Ectodermal cell (in vitro differentiated cells): ENCODE results near the gene FTMT. TPM values are rescaled to one million over a fixed set of nuclear protein-coding genes. Genes with fewer than 3 reads are reported as not detected.
"Not testable (repeated sequence)": the region's sequence is repeated elsewhere in the genome, so short reads cannot be mapped to it uniquely, and the experiment has no call there.

Source experiments
- H3K27ac ChIP-seq: 2 replicates; pipeline ENCODE4 v1.7.0; 2013; ENCODE audit warnings: mild to moderate bottlenecking, low read depth, low read length; ENCODE audit not compliant: insufficient read depth, poor library complexity, severe bottlenecking
- H3K27me3 ChIP-seq: 2 replicates; pipeline ENCODE4 v1.7.0; 2013; ENCODE audit warnings: mild to moderate bottlenecking, low read length; ENCODE audit not compliant: insufficient read depth, control insufficient read depth, poor library complexity, severe bottlenecking
- H3K36me3 ChIP-seq: one replicate; pipeline ENCODE4 v1.7.0; 2013; ENCODE audit warnings: low read length; ENCODE audit not compliant: control insufficient read depth, insufficient read depth
- H3K4me1 ChIP-seq: one replicate; pipeline ENCODE4 v1.7.0; 2013; ENCODE audit warnings: low read length; ENCODE audit not compliant: control insufficient read depth, insufficient read depth
- H3K4me3 ChIP-seq: 2 replicates; pipeline ENCODE4 v1.7.0; 2013; ENCODE audit warnings: low read depth, low read length, control low read depth; ENCODE audit not compliant: insufficient read depth
- H3K9me3 ChIP-seq: 2 replicates; pipeline ENCODE4 v1.7.0; 2013; ENCODE audit warnings: mild to moderate bottlenecking, low read length, moderate library complexity; ENCODE audit not compliant: control insufficient read depth
- WGBS, 2 experiments: methylation state at CpG; one replicate each; pipeline ENCODE4 v1.1.7; 2013; ENCODE audit warnings: missing lambda C conversion rate in 2 of 2; 5-methylcytosine and 5-hydroxymethylcytosine counted together
- polyA plus RNA-seq, 4 experiments: library from polyadenylated mRNA; stranded (reverse); fragments of 50-300 nt; gene quantifications; one replicate each; pipeline ENCODE4 v1.2.3, GENCODE V29; 2013

FTMT gene
- not detected for polyA plus RNA-seq (2013, experiment 1 of 4)
- not detected for polyA plus RNA-seq (2013, experiment 2 of 4)
- polyA plus RNA-seq (2013, experiment 3 of 4): not detected
- polyA plus RNA-seq (2013, experiment 4 of 4): not detected

- Histone ChIP-seq H3K4me3 (no peak within 1 kb of the TSS), H3K36me3 (no peaks in the 10 kb centered on the region), H3K27me3 (no peaks in the 10 kb centered on the region), H3K4me1 (no peaks in the 10 kb centered on the region), H3K27ac (no peak within 1 kb of the TSS), H3K9me3 (no peaks in the 10 kb centered on the region)
- 96 to 97% methylated on average over 77 of the region's 77 CpGs for WGBS, 2 experiments
These were observed at the start of gene FTMT for GRCh38 chr5:121851643-121852574. Gene FTMT, plus strand, starts transcription at chr5:121851882. Its CDS starts 82 bp downstream, at chr5:121851964.

- not testable (repeated sequence) for H3K4me1 ChIP-seq, H3K27ac ChIP-seq, H3K36me3 ChIP-seq, H3K27me3 ChIP-seq, H3K9me3 ChIP-seq, H3K4me3 ChIP-seq
- 96 to 97% methylated on average over 2 of the region's 2 CpGs for WGBS, 2 experiments
These were observed 46.4 kb upstream of the FTMT start for GRCh38 chr5:121805251-121805650.

- Histone ChIP-seq H3K9me3 (no peaks in the 10 kb centered on the region), H3K36me3 (no peaks in the 10 kb centered on the region), H3K27ac (no peak overlapping the region), H3K27me3 (no peaks in the 10 kb centered on the region), H3K4me3 (no peak overlapping the region), H3K4me1 (no peaks in the 10 kb centered on the region)
- WGBS, 2 experiments: 67 to 88% methylated on average over 2 to 3 of the region's 4 CpGs
These were observed 45.8 kb upstream of the FTMT start for GRCh38 chr5:121805911-121806310.

GRCh38 chr5:121816164-121816563 lies 35.5 kb upstream of the FTMT start:
- Histone ChIP-seq H3K27ac (no peak overlapping the region), H3K4me1 (no peaks in the 10 kb centered on the region), H3K4me3 (no peak overlapping the region), H3K9me3 (no peaks in the 10 kb centered on the region), H3K36me3 (no peaks in the 10 kb centered on the region), H3K27me3 (no peaks in the 10 kb centered on the region)

GRCh38 chr5:121819682-121820261 lies 31.9 kb upstream of the FTMT start:
- Histone ChIP-seq H3K4me3 (no peak overlapping the region), H3K27ac (no peak overlapping the region), H3K27me3 (no peaks in the 10 kb centered on the region), H3K36me3 (no peaks in the 10 kb centered on the region), H3K9me3 (no peaks in the 10 kb centered on the region), H3K4me1 (no peaks in the 10 kb centered on the region)
- 92 to 95% methylated on average over 5 of the region's 5 CpGs for WGBS, 2 experiments

GRCh38 chr5:121833617-121834016 lies 18.1 kb upstream of the FTMT start:
- Histone ChIP-seq H3K27me3 (no peaks in the 10 kb centered on the region), H3K4me1 (no peaks in the 10 kb centered on the region), H3K27ac (no peak overlapping the region), H3K9me3 (no peaks in the 10 kb centered on the region), H3K36me3 (no peaks in the 10 kb centered on the region), H3K4me3 (no peak overlapping the region)
- WGBS, 2 experiments: 83 to 100% methylated on average over 1 of the region's 1 CpG

- 82 to 90% methylated on average over 2 of the region's 2 CpGs for WGBS, 2 experiments
- Histone ChIP-seq H3K4me1 (no peaks in the 10 kb centered on the region), H3K4me3 (no peak overlapping the region), H3K27me3 (no peaks in the 10 kb centered on the region), H3K27ac (no peak overlapping the region), H3K9me3 (no peaks in the 10 kb centered on the region), H3K36me3 (no peaks in the 10 kb centered on the region)
These were observed 17.7 kb upstream of the FTMT start for GRCh38 chr5:121834021-121834420.

GRCh38 chr5:121841892-121842291 lies 9.8 kb upstream of the FTMT start:
- Histone ChIP-seq H3K9me3 (no peaks in the 10 kb centered on the region), H3K36me3 (no peaks in the 10 kb centered on the region), H3K27me3 (no peaks in the 10 kb centered on the region), H3K4me1 (no peaks in the 10 kb centered on the region), H3K4me3 (no peak overlapping the region), H3K27ac (no peak overlapping the region)

GRCh38 chr5:121850272-121850671 lies 1.4 kb upstream of the FTMT start:
- WGBS, 2 experiments: 83 to 94% methylated on average over 1 to 3 of the region's 4 CpGs
- Histone ChIP-seq H3K4me3 (no peak overlapping the region), H3K27ac (no peak overlapping the region), H3K36me3 (no peaks in the 10 kb centered on the region), H3K4me1 (no peaks in the 10 kb centered on the region), H3K9me3 (no peaks in the 10 kb centered on the region), H3K27me3 (no peaks in the 10 kb centered on the region)

- Histone ChIP-seq H3K27ac (no peak overlapping the region), H3K27me3 (no peaks in the 10 kb centered on the region), H3K4me3 (no peak overlapping the region), H3K4me1 (no peaks in the 10 kb centered on the region), H3K9me3 (no peaks in the 10 kb centered on the region), H3K36me3 (no peaks in the 10 kb centered on the region)
- 54 to 75% methylated on average over 2 of the region's 2 CpGs for WGBS, 2 experiments
These were observed 2.2 kb downstream of the FTMT start for GRCh38 chr5:121853850-121854249.
